ENCODE data around the gene SMC4.

The SMC4 gene

GRCh38 chr3:160427832-160428424 is 28.5 kb downstream of the SMC4 start:
- H3K4me1 Mint-ChIP-seq, result no peaks in the 10 kb centered on the region
- no peaks in the 10 kb centered on the region for H3K27me3 Mint-ChIP-seq (ENCODE audit: low read depth, poor library complexity)
- no peaks in the 10 kb centered on the region for H3K9me3 Mint-ChIP-seq
- DNase-seq, result no peak
- H3K36me3 Mint-ChIP-seq (ENCODE audit: low read depth), result peaks cover 85% of the 10 kb centered on the region
- no peak overlapping the region for H3K27ac Mint-ChIP-seq
- no peak overlapping the region for H3K4me3 Mint-ChIP-seq
- no peak for TF ChIP-seq CTCF (IDR thresholded peaks at IDR 0.05)

GRCh38 chr3:160434071-160434470 is 34.6 kb downstream of the SMC4 start:
- H3K27ac Mint-ChIP-seq, result no peak overlapping the region
- no peaks in the 10 kb centered on the region for H3K4me1 Mint-ChIP-seq
- H3K27me3 Mint-ChIP-seq (ENCODE audit: low read depth, poor library complexity), result no peaks in the 10 kb centered on the region
- no peak overlapping the region for H3K4me3 Mint-ChIP-seq
- H3K36me3 Mint-ChIP-seq (ENCODE audit: low read depth), result peaks cover 80% of the 10 kb centered on the region
- TF ChIP-seq CTCF (IDR thresholded peaks at IDR 0.05), result no peak
- H3K9me3 Mint-ChIP-seq, result no peaks in the 10 kb centered on the region
- no peak for DNase-seq

DNA sequence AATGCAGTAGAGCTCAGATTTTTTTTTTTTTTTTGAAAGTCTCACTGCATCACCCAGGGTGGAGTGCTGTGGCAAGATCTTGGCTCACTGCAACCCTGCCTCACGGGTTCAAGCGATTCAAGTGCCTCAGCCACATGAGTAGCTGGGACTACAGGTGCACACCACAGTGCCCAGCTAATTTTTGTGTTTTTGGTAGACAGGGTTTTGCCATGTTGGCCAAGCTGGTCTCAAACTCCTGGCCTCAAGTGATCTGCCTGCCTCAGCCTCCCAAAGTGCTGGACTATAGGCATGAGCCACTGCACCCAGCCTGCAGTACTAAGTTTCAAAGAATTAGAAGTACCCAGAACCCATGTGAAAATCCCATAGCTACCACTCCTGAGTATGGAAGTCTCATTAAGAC is 35.6 kb downstream of the SMC4 start:
- H3K36me3 Mint-ChIP-seq (ENCODE audit: low read depth), result peaks cover 83% of the 10 kb centered on the region
- TF ChIP-seq CTCF (IDR thresholded peaks at IDR 0.05), result no peak
- no peak for DNase-seq
- peaks cover 5% of the 10 kb centered on the region for H3K9me3 Mint-ChIP-seq
- H3K27ac Mint-ChIP-seq, result peak overlapping the region; percentile 83
- no peaks in the 10 kb centered on the region for H3K4me1 Mint-ChIP-seq
- no peak overlapping the region for H3K4me3 Mint-ChIP-seq
- H3K27me3 Mint-ChIP-seq (ENCODE audit: low read depth, poor library complexity), result no peaks in the 10 kb centered on the region

- Mint-ChIP-seq H3K27me3 (ENCODE audit: low read depth, poor library complexity) (no peaks in the 10 kb centered on the region), H3K27ac (no peak overlapping the region), H3K4me3 (no peak overlapping the region), H3K36me3 (ENCODE audit: low read depth) (peaks cover 83% of the 10 kb centered on the region), H3K4me1 (no peaks in the 10 kb centered on the region), H3K9me3 (peaks cover 9% of the 10 kb centered on the region)
- DNase-seq, result no peak
- TF ChIP-seq CTCF (IDR thresholded peaks at IDR 0.05), result no peak
Observed at GRCh38 chr3:160435747-160436146, 36.3 kb downstream of the SMC4 start.

GRCh38 chr3:160437083-160437455 is 37.6 kb downstream of the SMC4 start:
- Mint-ChIP-seq H3K4me3 (no peak overlapping the region), H3K36me3 (ENCODE audit: low read depth) (peaks cover 83% of the 10 kb centered on the region), H3K9me3 (peaks cover 21% of the 10 kb centered on the region), H3K27ac (no peak overlapping the region), H3K4me1 (no peaks in the 10 kb centered on the region), H3K27me3 (ENCODE audit: low read depth, poor library complexity) (no peaks in the 10 kb centered on the region)
- TF ChIP-seq CTCF (IDR thresholded peaks at IDR 0.05), result no peak
- DNase-seq, result no peak

GRCh38 chr3:160440687-160441086 is 41.2 kb downstream of the SMC4 start:
- Mint-ChIP-seq H3K4me1 (no peaks in the 10 kb centered on the region), H3K36me3 (ENCODE audit: low read depth) (peaks cover 98% of the 10 kb centered on the region), H3K4me3 (no peak overlapping the region), H3K27ac (no peak overlapping the region), H3K9me3 (peaks cover 52% of the 10 kb centered on the region), H3K27me3 (ENCODE audit: low read depth, poor library complexity) (no peaks in the 10 kb centered on the region)
- no peak for DNase-seq
- no peak for TF ChIP-seq CTCF (IDR thresholded peaks at IDR 0.05)

Measured in nephron progenitor cell (in vitro differentiated cells).